Activated CD4-positive, alpha-beta memory T cell treated with anti-CD3 and anti-CD28 coated beads, Interleukin-2, amount 10 ng/mL, durations not matched to agents 7 days and 5 days (primary cell): ENCODE results near the gene PJVK. TPM values are rescaled to one million over a fixed set of nuclear protein-coding genes. Genes with fewer than 3 reads are reported as not detected.
"Not testable (repeated sequence)": the region's sequence is repeated elsewhere in the genome, so short reads cannot be mapped to it uniquely, and the experiment has no call there.

Experiments used
- CTCF ChIA-PET: fragments of 350-600 bp; sonication (Branson Sonifier 250); formaldehyde crosslinking; loops from one replicate; lab custom pipeline; 2021; ENCODE audit warnings: antibody characterized with exemption, inconsistent platforms; lab: Charles Lee
- POLR2A ChIA-PET: fragments of 350-600 bp; sonication (Branson Sonifier 250); formaldehyde crosslinking; loops from one replicate; lab custom pipeline; 2021; ENCODE audit warnings: antibody characterized with exemption; lab: Charles Lee
- DNase-seq: peaks from one replicate; pipeline ENCODE4 v3.0.0-alpha.2; 2020
- H3K27ac Mint-ChIP-seq: one replicate; pipeline ENCODE4 v1.8.0; 2021; ENCODE audit warnings: mild to moderate bottlenecking, mixed read lengths
- H3K27me3 Mint-ChIP-seq: one replicate; pipeline ENCODE4 v1.8.0; 2021; ENCODE audit warnings: mixed read lengths
- H3K36me3 Mint-ChIP-seq: one replicate; pipeline ENCODE4 v1.8.0; 2021; ENCODE audit warnings: low read depth, mixed read lengths
- H3K4me1 Mint-ChIP-seq: one replicate; pipeline ENCODE4 v1.8.0; 2021; ENCODE audit warnings: mixed read lengths
- H3K4me3 Mint-ChIP-seq: one replicate; pipeline ENCODE4 v1.8.0; 2021; ENCODE audit warnings: mild to moderate bottlenecking, mixed read lengths
- H3K9me3 Mint-ChIP-seq: one replicate; pipeline ENCODE4 v1.8.0; 2021; ENCODE audit warnings: mixed read lengths
- total RNA-seq, 2 experiments: library from RNA; stranded (reverse); gene quantifications; one replicate each; pipeline ENCODE4 v1.2.3, GENCODE V29; 2021

The PJVK gene
- 1 to 10 TPM in 1 of 2 experiments, under 1 TPM in 1; 0.91 to 1.1 TPM for total RNA-seq

DNA sequence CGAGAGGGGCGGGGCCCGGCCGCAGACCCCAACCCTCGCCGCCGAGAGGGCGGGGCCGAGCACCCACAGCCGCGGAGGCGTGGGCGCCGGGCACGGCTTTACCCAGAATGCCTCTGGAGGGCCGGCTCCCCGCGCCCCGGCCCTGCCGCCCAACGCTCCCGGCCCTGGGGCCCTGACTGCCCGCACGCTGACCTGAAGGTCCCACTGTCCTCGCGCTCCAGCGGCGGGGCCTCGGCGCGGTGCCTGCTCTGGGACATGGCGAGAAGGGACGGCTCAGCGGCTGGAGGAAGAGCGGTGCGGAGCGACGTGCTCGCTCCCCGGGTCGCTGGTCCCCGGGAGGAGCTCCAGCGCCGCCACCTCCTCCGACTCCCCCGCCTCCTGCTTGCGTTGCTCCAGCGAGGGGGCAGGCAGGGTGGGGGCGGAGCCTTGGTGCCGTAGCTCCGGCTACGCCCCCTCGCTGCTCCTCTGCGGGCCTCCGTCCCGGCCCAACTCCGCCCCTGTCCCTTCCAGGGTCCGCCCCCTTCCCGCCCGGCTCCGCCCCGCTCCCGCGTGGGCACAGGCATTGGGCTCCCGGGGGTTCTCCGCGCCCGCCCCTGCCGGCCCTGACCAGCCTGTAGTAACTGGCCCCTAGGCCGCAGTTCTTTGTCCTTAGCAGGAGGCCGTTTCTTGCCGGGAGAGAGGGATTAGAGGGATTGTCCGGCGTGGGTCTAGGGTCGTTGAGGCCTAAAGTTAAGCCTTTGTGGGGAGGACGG is at the start of gene PJVK, which contains the start of gene PRKRA:
TSS of gene PJVK (plus strand) at position 605 of the 752 bp plus-strand sequence. CDS start 2,032 bp downstream, outside the sequence.
TSS of gene PRKRA (minus strand) at position 402 of the 752 bp plus-strand sequence. CDS start at position 257, 145 bp downstream.
- Mint-ChIP-seq H3K4me1 (peaks cover 30% of the 10 kb centered on the region), H3K27ac (peak within 1 kb of the TSS; percentile 87), H3K9me3 (no peaks in the 10 kb centered on the region), H3K4me3 (peak within 1 kb of the TSS; percentile 83), H3K27me3 (peaks cover 5% of the 10 kb centered on the region), H3K36me3 (peaks cover 25% of the 10 kb centered on the region)
- DNase-seq = peak; percentile 95
- POLR2A ChIA-PET = interaction anchor here (0.6 to 3.5 kb wide), 20 partner anchors 9 to 339 kb away, joined by 3 to 78 read pairs (median 5); partner anchors contain the start of genes FKBP7, PLEKHA3 and RBM45
- CTCF ChIA-PET = interaction anchor here (0.7 to 5.6 kb wide), 11 partner anchors 17 to 332 kb away, joined by 3 to 29 read pairs (median 4); partner anchors contain the start of gene PLEKHA3

DNA sequence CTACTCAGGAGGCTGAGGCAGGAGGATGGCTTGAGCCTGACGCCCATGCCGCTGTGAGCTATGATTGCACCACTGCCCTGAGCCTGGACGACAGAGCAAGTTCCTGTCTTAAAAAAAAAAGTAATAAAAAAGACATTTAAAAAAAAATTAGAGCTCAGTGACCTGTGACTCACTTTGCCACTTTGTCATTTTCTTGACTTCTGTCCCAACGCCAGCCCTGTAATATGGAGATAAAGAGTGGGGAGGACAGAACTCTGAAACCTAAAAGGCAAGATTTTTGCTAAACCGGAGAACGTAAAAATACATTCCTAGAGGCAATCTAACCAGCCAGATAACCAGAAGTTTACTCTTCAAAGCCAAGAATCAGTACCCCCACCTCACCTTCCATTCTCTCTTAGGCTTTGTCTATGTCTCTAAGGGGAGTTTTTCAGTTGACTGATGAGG is 49.2 kb upstream of the PJVK start:
- Mint-ChIP-seq H3K4me3 (no peak overlapping the region), H3K9me3 (no peaks in the 10 kb centered on the region), H3K36me3 (peaks cover 2% of the 10 kb centered on the region), H3K27me3 (no peaks in the 10 kb centered on the region), H3K27ac (no peak overlapping the region), H3K4me1 (peaks cover 46% of the 10 kb centered on the region)
- ChIA-PET CTCF (interaction anchor here (14.6 kb wide), 1 partner anchor 14 kb away, joined by 342 read pairs; no protein-coding TSS in a partner anchor), POLR2A (interaction anchor here (6.0 kb wide), 1 partner anchor 12 kb away, joined by 155 read pairs; no protein-coding TSS in a partner anchor)
- no peak for DNase-seq

- no peak for DNase-seq
- H3K4me3 Mint-ChIP-seq = peak overlapping the region; percentile 48
- peaks cover 4% of the 10 kb centered on the region for H3K36me3 Mint-ChIP-seq
- H3K27ac Mint-ChIP-seq = peak overlapping the region; percentile 93
- H3K9me3 Mint-ChIP-seq = no peaks in the 10 kb centered on the region
- CTCF ChIA-PET = interaction anchor here (1.0 to 14.6 kb wide), 3 partner anchors 8 to 266 kb away, joined by 3 to 342 read pairs (median 24); no protein-coding TSS in a partner anchor
- POLR2A ChIA-PET = interaction anchor here (0.6 to 6.0 kb wide), 3 partner anchors 10 to 46 kb away, joined by 4 to 155 read pairs (median 23); partner anchors contain the start of genes PJVK and PRKRA
- peaks cover 43% of the 10 kb centered on the region for H3K4me1 Mint-ChIP-seq
- H3K27me3 Mint-ChIP-seq = no peaks in the 10 kb centered on the region
Observed at GRCh38 chr2:178403671-178404306, 47.4 kb upstream of the PJVK start.

- Mint-ChIP-seq H3K9me3 (no peaks in the 10 kb centered on the region), H3K36me3 (peaks cover 4% of the 10 kb centered on the region), H3K4me1 (peaks cover 43% of the 10 kb centered on the region), H3K27me3 (no peaks in the 10 kb centered on the region), H3K4me3 (peak overlapping the region; percentile 48), H3K27ac (peak overlapping the region; percentile 93)
- DNase-seq = peak; percentile 81
- POLR2A ChIA-PET = interaction anchor here (0.6 to 6.0 kb wide), 4 partner anchors 10 to 126 kb away, joined by 3 to 155 read pairs (median 14); partner anchors contain the start of genes PJVK and PRKRA
- CTCF ChIA-PET = interaction anchor here (0.8 to 14.6 kb wide), 6 partner anchors 9 to 267 kb away, joined by 3 to 342 read pairs (median 5); partner anchors contain the start of genes PJVK and PRKRA
Observed at GRCh38 chr2:178404368-178404767, 46.8 kb upstream of the PJVK start.

GRCh38 chr2:178409261-178409660 is 41.9 kb upstream of the PJVK start:
- ChIA-PET CTCF (no interaction called here), POLR2A (no interaction called here)
- Mint-ChIP-seq H3K36me3 (peaks cover 7% of the 10 kb centered on the region), H3K4me1 (peaks cover 51% of the 10 kb centered on the region), H3K27ac (no peak overlapping the region), H3K4me3 (no peak overlapping the region), H3K9me3 (no peaks in the 10 kb centered on the region), H3K27me3 (peaks cover 3% of the 10 kb centered on the region)
- no peak for DNase-seq

DNA sequence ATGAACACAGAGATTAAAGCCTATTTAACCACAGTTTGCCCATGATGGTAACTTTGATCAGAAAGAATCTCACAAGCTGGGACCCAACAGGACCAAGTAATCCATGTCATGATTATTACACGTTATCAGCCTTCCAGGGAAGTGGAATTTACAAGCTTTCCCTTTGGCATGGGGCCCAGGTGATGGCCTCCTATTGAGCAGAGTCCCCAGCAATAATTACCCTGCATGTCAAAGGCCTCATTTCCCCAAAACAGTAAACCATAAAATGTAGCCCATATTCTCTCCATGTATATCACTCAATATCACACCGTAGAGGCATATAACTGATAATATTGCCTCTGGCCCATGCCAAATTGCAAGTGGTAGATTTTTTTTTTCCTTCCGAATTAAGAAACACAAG is 39.1 kb upstream of the PJVK start:
- H3K36me3 Mint-ChIP-seq = peaks cover 17% of the 10 kb centered on the region

DNA sequence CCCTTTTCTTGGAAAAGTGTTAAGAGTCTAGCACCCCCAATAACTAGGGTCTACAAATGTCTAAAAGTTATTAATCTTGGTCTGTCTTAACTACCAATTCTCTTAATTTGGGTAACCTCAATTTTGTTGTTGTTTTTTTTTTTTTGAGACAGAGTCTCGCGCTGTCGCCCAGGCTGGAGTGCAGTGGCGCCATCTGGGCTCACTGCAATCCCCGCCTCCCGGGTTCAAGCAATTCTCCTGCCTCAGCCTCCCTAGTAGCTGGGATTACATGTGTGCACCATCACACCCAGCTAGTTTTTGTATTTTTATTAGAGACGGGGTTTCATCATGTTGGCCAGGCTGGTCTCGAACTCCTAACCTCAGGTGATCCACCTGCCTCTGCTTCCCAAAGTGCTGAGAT is 38.7 kb upstream of the PJVK start:
- H3K9me3 Mint-ChIP-seq, H3K27me3 Mint-ChIP-seq, H3K27ac Mint-ChIP-seq, DNase-seq: not testable (repeated sequence)
- Mint-ChIP-seq H3K4me3 (peak overlapping the region; percentile 79), H3K4me1 (peaks cover 54% of the 10 kb centered on the region), H3K36me3 (peaks cover 16% of the 10 kb centered on the region)
- ChIA-PET CTCF (interaction anchor here (1.1 to 10.1 kb wide), 3 partner anchors 12 to 300 kb away, joined by 3 to 342 read pairs (median 49); partner anchors contain the start of gene RBM45), POLR2A (interaction anchor here (1.2 to 4.9 kb wide), 7 partner anchors 9 to 299 kb away, joined by 3 to 155 read pairs (median 25); partner anchors contain the start of genes PJVK, PRKRA and RBM45)

More for the DNA sequence above, 39.1 kb upstream of the PJVK start:
- ChIA-PET CTCF (interaction anchor here (0.6 to 10.1 kb wide), 4 partner anchors 12 to 299 kb away, joined by 3 to 342 read pairs (median 26); partner anchors contain the start of gene RBM45), POLR2A (interaction anchor here (1.1 to 4.9 kb wide), 6 partner anchors 8 to 299 kb away, joined by 3 to 155 read pairs (median 30); partner anchors contain the start of genes PJVK, PRKRA and RBM45)
- peaks cover 51% of the 10 kb centered on the region for H3K4me1 Mint-ChIP-seq
- H3K4me3 Mint-ChIP-seq = no peak overlapping the region
- no peaks in the 10 kb centered on the region for H3K9me3 Mint-ChIP-seq
- H3K27me3 Mint-ChIP-seq = peaks cover 3% of the 10 kb centered on the region
- H3K27ac Mint-ChIP-seq = no peak overlapping the region
- DNase-seq = no peak

GRCh38 chr2:178413472-178414265 is 37.5 kb upstream of the PJVK start:
- ChIA-PET POLR2A (interaction anchor here (1.0 to 4.9 kb wide), 13 partner anchors 10 to 300 kb away, joined by 3 to 155 read pairs (median 6); partner anchors contain the start of genes FKBP7, PJVK, PRKRA and RBM45), CTCF (interaction anchor here (1.2 to 10.1 kb wide), 18 partner anchors 10 to 301 kb away, joined by 3 to 342 read pairs (median 10); partner anchors contain the start of genes PJVK, PRKRA and RBM45)
- H3K4me1 Mint-ChIP-seq = peaks cover 57% of the 10 kb centered on the region
- H3K36me3 Mint-ChIP-seq = peaks cover 16% of the 10 kb centered on the region
- H3K4me3 Mint-ChIP-seq = peak overlapping the region; percentile 79
- H3K9me3 Mint-ChIP-seq = no peaks in the 10 kb centered on the region
- peaks cover 3% of the 10 kb centered on the region for H3K27me3 Mint-ChIP-seq
- peak; percentile 84 for DNase-seq
- peak overlapping the region; percentile 86 for H3K27ac Mint-ChIP-seq

GRCh38 chr2:178414266-178415247 is 36.6 kb upstream of the PJVK start:
- Mint-ChIP-seq H3K27ac (peak overlapping the region; percentile 86), H3K4me1 (peaks cover 64% of the 10 kb centered on the region), H3K4me3 (peak overlapping the region; percentile 79), H3K36me3 (peaks cover 19% of the 10 kb centered on the region), H3K27me3 (peaks cover 3% of the 10 kb centered on the region), H3K9me3 (no peaks in the 10 kb centered on the region)
- DNase-seq = peak; percentile 89
- ChIA-PET CTCF (interaction anchor here (0.6 to 10.1 kb wide), 30 partner anchors 9 to 302 kb away, joined by 3 to 342 read pairs (median 5); partner anchors contain the start of genes PJVK, PRKRA and RBM45), POLR2A (interaction anchor here (0.6 to 4.9 kb wide), 17 partner anchors 9 to 301 kb away, joined by 3 to 155 read pairs (median 5); partner anchors contain the start of genes FKBP7, PJVK, PRKRA and RBM45)

DNA sequence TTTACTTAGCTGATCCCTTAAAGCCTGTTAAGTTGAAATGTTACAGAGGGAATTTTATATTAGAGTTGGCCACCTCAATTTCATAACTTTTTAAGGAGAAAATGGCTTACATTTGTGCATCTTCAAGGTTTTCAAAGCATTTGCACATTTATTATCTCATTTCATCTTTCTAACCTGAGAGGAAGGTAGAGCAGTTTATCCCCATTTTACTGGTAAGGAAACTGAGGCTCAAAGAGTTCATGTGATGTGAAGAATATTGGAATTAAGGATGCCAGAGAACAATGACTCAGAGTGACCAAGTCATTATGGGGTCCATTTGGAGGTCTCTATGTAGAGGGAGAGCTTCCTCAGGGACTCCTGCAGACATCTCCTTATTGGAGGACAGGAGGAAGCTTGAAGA is 35.2 kb upstream of the PJVK start:
- no peak for DNase-seq

More for the DNA sequence above, 35.2 kb upstream of the PJVK start:
- H3K4me3 Mint-ChIP-seq = no peak overlapping the region
- peaks cover 27% of the 10 kb centered on the region for H3K36me3 Mint-ChIP-seq
- H3K9me3 Mint-ChIP-seq = no peaks in the 10 kb centered on the region
- POLR2A ChIA-PET = interaction anchor here (1.6 to 4.9 kb wide), 3 partner anchors 12 to 34 kb away, joined by 5 to 155 read pairs (median 78); partner anchors contain the start of genes PJVK and PRKRA
- CTCF ChIA-PET = interaction anchor here (1.8 to 10.1 kb wide), 5 partner anchors 15 to 303 kb away, joined by 8 to 342 read pairs (median 15); partner anchors contain the start of gene RBM45
- no peak overlapping the region for H3K27ac Mint-ChIP-seq
- peaks cover 62% of the 10 kb centered on the region for H3K4me1 Mint-ChIP-seq
- no peaks in the 10 kb centered on the region for H3K27me3 Mint-ChIP-seq
